B cell (primary cell): ENCODE data around the gene IKZF1.

Experiments
- CTCF ChIP-seq: fragments of 200-600 bp; IDR thresholded peaks from one replicate; pipeline ENCODE4 v1.8.0; 2022; ENCODE audit warnings: antibody characterized with exemption, mild to moderate bottlenecking
- EZH2 ChIP-seq: IDR thresholded peaks from 2 replicates; pipeline ENCODE4 v1.6.1; 2012; ENCODE audit warnings: borderline replicate concordance, low read depth, mild to moderate bottlenecking, moderate library complexity, low read length; ENCODE audit not compliant: insufficient read depth, poor library complexity, severe bottlenecking

- TF ChIP-seq EZH2 = no peak
- no peak for TF ChIP-seq CTCF
These were observed 35.5 kb upstream of the IKZF1 start for GRCh38 chr7:50268990-50269389.
